Measurements from ENCODE around the gene C1orf232. TPM values are rescaled to one million over a fixed set of nuclear protein-coding genes. Genes with fewer than 3 reads are reported as not detected.

C1orf232 gene
- total RNA-seq, 3 donors from 2014 or later (not counting 1 experiment from before 2014, with no cell fraction given) = not detected

DNA sequence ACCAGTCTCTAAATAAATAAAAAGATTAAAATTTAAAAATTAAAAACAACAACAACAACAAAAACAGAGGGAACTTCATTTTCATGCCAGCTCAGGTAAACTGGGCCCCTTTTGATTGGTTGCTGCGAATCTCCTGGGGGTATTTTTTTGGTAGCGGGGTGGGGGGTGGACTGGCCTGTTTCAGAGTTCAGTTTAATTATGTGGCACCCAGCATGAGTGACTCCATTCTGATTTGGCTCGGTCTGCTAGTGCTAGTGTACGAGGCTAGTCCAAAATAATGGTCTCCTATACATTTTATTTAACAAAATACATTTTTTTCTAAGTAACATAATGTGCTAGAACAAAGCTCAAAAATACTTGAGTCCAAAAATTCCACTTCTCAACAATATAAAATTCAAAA is 39.0 kb downstream of the C1orf232 start:
- WGBS (ENCODE audit: insufficient coverage) = 93% methylated on average over 4 of the region's 4 CpGs
- Histone ChIP-seq H3K27me3 (ENCODE audit: control insufficient read depth, insufficient read depth, low read length) (peaks cover 34% of the 10 kb centered on the region), H3K36me3 (ENCODE audit: control insufficient read depth, insufficient read depth, low read length) (no peaks in the 10 kb centered on the region), H3K4me1 (ENCODE audit: control insufficient read depth, insufficient read depth, low read length) (peaks cover 15% of the 10 kb centered on the region), H3K9me3 (ENCODE audit: control insufficient read depth, insufficient read depth, low read length) (no peaks in the 10 kb centered on the region), H3K4me3 (ENCODE audit: low read length) (no peak overlapping the region), H3K27ac (ENCODE audit: low read length) (no peak overlapping the region)
- DNase-seq (no peak), ATAC-seq (no peak)
- TF ChIP-seq CTCF (IDR thresholded peaks at IDR 0.05) = no peak
- no peaks in the 10 kb centered on the region for H3K9me3 Mint-ChIP-seq
- no peak overlapping the region for H3K27ac Mint-ChIP-seq
- intact Hi-C loops (cut with micrococcal nuclease) = no loop called here
- H3K4me1 Mint-ChIP-seq = peaks cover 22% of the 10 kb centered on the region in 2 donors
- H3K27me3 Mint-ChIP-seq (ENCODE audit: low read depth in 2 of 2) = peaks cover 47 to 74% of the 10 kb centered on the region in 2 donors
- no peaks in the 10 kb centered on the region for H3K36me3 Mint-ChIP-seq
- no peak overlapping the region for H3K4me3 Mint-ChIP-seq

DNA sequence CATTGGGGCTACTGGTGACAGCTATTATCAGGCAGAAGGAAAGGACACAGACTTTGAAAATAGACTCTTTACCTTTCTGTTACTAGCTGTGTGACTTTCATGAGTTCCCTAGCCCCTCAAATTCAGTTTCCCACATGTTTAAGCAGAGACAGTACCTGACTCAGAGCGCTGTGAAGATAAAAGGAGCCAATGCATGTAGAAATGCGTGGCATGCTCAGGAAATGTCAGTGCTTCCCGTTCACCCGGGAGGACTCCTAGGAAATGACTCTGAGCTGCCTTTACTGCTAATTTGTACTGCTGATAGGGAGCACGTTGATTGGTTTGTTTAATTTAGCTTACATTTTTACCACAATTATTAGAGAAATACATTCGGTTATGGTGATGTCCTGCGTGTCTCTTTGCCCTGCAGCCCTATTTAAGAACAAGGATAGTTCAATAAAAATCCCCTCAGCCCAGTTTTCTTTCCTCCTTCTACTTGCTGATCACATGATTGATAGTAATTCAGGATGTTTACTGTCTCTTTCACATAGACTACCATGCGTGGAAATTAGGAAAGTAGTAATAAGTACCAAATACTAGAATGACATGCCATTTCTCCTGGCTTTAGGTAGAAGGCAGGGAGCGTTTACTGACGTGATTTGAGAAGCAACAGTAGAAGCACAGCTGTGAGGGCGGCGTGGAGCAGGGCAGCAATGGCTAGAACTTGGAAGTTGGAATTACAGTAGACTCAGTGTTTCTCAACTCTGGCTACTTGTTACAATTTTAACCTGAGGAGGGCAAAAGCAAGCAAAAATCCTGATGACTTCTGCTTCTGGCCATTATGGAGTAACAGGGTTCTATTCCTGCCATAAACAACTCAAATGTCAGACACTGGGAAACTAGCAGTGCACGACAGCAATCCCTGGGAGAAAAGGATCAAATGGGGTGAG is 41.3 kb downstream of the C1orf232 start:
- no peak overlapping the region for H3K27ac ChIP-seq (ENCODE audit: low read length)

GRCh38 chr1:26126321-26127084 is 42.3 kb downstream of the C1orf232 start:
- no peak overlapping the region for H3K4me3 ChIP-seq (ENCODE audit: low read length)

More for the DNA sequence above, 41.3 kb downstream of the C1orf232 start:
- WGBS (ENCODE audit: insufficient coverage) = 54% methylated on average over 11 of the region's 13 CpGs
- H3K9me3 ChIP-seq (ENCODE audit: control insufficient read depth, insufficient read depth, low read length) = no peaks in the 10 kb centered on the region
- H3K9me3 Mint-ChIP-seq = no peaks in the 10 kb centered on the region
- H3K4me1 ChIP-seq (ENCODE audit: control insufficient read depth, insufficient read depth, low read length) = peaks cover 15% of the 10 kb centered on the region
- TF ChIP-seq CTCF (IDR thresholded peaks at IDR 0.05) = no peak
- H3K36me3 Mint-ChIP-seq = no peaks in the 10 kb centered on the region
- DNase-seq = peak in 1 of 2 donors; percentile 50
- no peak overlapping the region for H3K27ac Mint-ChIP-seq
- peaks cover 27% of the 10 kb centered on the region in 2 donors for H3K4me1 Mint-ChIP-seq
- no peak for ATAC-seq
- H3K36me3 ChIP-seq (ENCODE audit: control insufficient read depth, insufficient read depth, low read length) = peaks cover 6% of the 10 kb centered on the region
- peaks cover 34% of the 10 kb centered on the region for H3K27me3 ChIP-seq (ENCODE audit: control insufficient read depth, insufficient read depth, low read length)
- H3K4me3 ChIP-seq (ENCODE audit: low read length) = no peak overlapping the region
- H3K4me3 Mint-ChIP-seq = no peak overlapping the region
- peaks cover 34 to 56% of the 10 kb centered on the region in 2 donors for H3K27me3 Mint-ChIP-seq (ENCODE audit: low read depth in 2 of 2)
- intact Hi-C loops (cut with micrococcal nuclease) = no loop called here

More at GRCh38 chr1:26126321-26127084, 42.3 kb downstream of the C1orf232 start:
- Histone ChIP-seq H3K27me3 (ENCODE audit: control insufficient read depth, insufficient read depth, low read length) (peaks cover 34% of the 10 kb centered on the region), H3K9me3 (ENCODE audit: control insufficient read depth, insufficient read depth, low read length) (no peaks in the 10 kb centered on the region), H3K4me1 (ENCODE audit: control insufficient read depth, insufficient read depth, low read length) (peaks cover 15% of the 10 kb centered on the region), H3K27ac (ENCODE audit: low read length) (no peak overlapping the region), H3K36me3 (ENCODE audit: control insufficient read depth, insufficient read depth, low read length) (peaks cover 6% of the 10 kb centered on the region)
- Mint-ChIP-seq H3K27ac (peak overlapping the region; percentile 79 to 82), H3K4me3 (peak overlapping the region; percentile 61), H3K36me3 (no peaks in the 10 kb centered on the region), H3K4me1 (peaks cover 27% of the 10 kb centered on the region in 2 donors), H3K27me3 (ENCODE audit: low read depth in 2 of 2) (peaks cover 29 to 47% of the 10 kb centered on the region in 2 donors), H3K9me3 (no peaks in the 10 kb centered on the region)
- peak; percentile 97 to 100 (median 99) for ATAC-seq
- 28% methylated on average over 6 of the region's 9 CpGs for WGBS (ENCODE audit: insufficient coverage)
- DNase-seq = peak in 1 of 2 donors; percentile 92
- no peak for TF ChIP-seq CTCF (IDR thresholded peaks at IDR 0.05)
- intact Hi-C loops (cut with micrococcal nuclease) = loop anchor here (1.0 kb wide), 2 partner anchors 15 to 252 kb away; partner anchors contain the start of gene PDIK1L
